Activated T-cell treated with anti-CD3 and anti-CD28 coated beads, Interleukin-2, amount 50 U/mL, for 24 hours (primary cell): ENCODE results near the gene STIM1.

ENCODE experiments used
- DNase-seq: peaks from one replicate; pipeline ENCODE4 v3.0.0-alpha.2; 2020
- H3K27ac Mint-ChIP-seq: 2 replicates; pipeline ENCODE4 v1.8.0; 2020; ENCODE audit warnings: mild to moderate bottlenecking, mixed read lengths
- H3K27me3 Mint-ChIP-seq: 2 replicates; pipeline ENCODE4 v1.8.0; 2020; ENCODE audit warnings: mixed read lengths
- H3K36me3 Mint-ChIP-seq: 2 replicates; pipeline ENCODE4 v1.8.0; 2020; ENCODE audit warnings: low read depth, mixed read lengths
- H3K4me1 Mint-ChIP-seq: 2 replicates; pipeline ENCODE4 v1.8.0; 2020; ENCODE audit warnings: low read depth, mixed read lengths
- H3K4me3 Mint-ChIP-seq: 2 replicates; pipeline ENCODE4 v1.8.0; 2020; ENCODE audit warnings: mild to moderate bottlenecking, moderate library complexity, mixed read lengths
- H3K9me3 Mint-ChIP-seq: 2 replicates; pipeline ENCODE4 v1.8.0; 2020; ENCODE audit warnings: mixed read lengths

The STIM1 gene

DNA sequence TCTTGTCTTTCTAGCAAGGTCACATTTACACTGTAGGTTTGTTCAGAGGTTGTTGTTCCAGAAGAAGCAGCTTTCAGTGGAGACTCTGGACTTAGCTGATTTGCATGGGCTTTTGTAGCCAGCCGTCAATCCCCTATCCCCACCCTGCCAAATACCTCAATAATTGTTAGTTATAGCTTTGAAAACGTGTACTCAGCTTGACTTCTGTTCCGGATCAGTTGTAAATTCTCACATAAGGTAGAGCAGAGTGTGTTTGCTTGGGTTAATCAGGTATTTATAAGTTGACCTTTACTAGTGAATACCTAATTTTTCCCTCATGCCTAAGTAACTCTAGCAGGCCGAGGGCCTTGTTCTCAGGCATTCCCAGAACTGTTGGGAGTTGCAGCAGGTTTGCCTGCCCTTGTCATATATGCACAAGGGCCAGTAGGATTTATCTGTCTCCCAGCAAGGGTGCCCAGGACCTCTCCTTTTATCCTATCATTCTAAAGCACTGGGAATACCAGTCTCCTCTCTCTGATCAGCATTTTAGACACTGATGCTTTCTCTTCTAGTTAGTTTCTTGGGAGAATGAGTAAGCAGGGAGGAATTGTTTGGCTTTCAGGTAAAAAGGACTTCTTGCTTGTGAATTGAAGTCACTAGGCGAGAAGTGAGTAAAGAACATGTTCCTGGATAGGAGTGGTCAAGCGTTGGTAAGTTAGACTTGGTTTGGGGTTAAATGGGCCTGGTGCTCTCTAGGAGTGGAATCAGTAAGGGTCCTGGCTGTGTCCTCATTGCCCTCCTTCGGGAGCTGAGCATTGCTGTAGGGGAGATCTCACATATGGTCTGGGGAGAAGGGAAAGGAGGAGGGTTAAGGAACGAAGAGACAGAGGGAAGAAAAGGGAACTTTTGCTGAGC is 22.1 kb downstream of the STIM1 start:
- H3K4me3 Mint-ChIP-seq: no peak overlapping the region
- H3K27me3 Mint-ChIP-seq: no peaks in the 10 kb centered on the region
- H3K27ac Mint-ChIP-seq: peak overlapping the region; percentile 74
- no peaks in the 10 kb centered on the region for H3K9me3 Mint-ChIP-seq
- DNase-seq: no peak
- H3K4me1 Mint-ChIP-seq: peaks cover 81% of the 10 kb centered on the region
- peaks cover 9% of the 10 kb centered on the region for H3K36me3 Mint-ChIP-seq

DNA sequence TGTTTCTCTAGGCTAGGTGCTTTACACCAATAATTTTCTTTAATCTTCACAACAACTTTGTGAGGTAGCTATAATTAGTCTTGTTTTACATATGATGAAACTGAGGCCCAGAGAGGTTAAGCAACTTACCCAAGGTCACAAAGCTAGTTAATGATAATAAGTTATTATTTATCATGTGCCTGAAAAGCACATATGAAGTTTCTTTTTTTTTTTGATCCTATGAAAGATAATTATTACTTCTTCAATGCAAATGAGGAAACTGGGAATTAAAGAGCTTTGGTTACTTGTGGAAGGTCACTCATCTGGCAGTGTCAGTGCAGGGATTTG is 22.8 kb downstream of the STIM1 start:
- Mint-ChIP-seq H3K9me3 (no peaks in the 10 kb centered on the region), H3K4me3 (no peak overlapping the region), H3K27ac (peak overlapping the region; percentile 74), H3K27me3 (no peaks in the 10 kb centered on the region), H3K36me3 (peaks cover 6% of the 10 kb centered on the region), H3K4me1 (peaks cover 85% of the 10 kb centered on the region)
- DNase-seq: no peak

DNA sequence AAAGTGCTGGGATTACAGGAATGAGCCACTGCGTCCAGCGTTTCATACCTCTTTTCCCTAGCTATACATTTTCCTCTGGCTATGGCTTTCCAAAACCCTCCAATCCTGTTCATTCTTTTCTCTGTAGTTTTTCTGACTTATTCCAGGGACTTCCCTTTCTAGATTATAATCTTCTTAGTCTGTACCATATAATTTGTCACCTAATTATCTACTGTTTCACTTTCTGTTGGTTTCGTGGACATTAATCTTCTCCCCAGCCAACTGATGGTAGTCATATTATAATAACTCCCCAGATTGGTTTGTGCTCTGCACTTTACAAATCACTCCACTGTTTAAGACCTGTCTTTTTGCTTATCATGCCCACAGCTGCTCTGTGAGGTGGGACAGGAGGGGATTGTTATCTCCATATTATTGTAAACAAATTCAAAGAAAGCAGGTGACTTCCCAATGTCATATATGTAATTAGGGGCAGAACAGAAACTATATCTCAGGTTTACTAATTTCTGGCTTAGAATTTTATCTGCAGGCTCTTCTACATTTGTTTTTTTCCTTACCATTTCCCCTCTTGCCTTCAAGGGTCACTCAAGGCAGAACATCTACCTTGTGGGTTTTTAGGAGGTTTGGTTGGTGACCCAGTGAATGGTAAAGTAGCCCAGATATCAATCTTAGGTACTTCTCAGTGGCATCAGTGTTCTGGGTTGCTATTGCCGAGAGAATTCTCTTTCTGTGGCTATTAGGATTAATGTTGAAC is 23.9 kb downstream of the STIM1 start:
- Mint-ChIP-seq H3K27me3 (no peaks in the 10 kb centered on the region), H3K27ac (peak overlapping the region; percentile 60), H3K9me3 (no peaks in the 10 kb centered on the region), H3K36me3 (no peaks in the 10 kb centered on the region), H3K4me1 (peaks cover 86% of the 10 kb centered on the region), H3K4me3 (no peak overlapping the region)
- no peak for DNase-seq

DNA sequence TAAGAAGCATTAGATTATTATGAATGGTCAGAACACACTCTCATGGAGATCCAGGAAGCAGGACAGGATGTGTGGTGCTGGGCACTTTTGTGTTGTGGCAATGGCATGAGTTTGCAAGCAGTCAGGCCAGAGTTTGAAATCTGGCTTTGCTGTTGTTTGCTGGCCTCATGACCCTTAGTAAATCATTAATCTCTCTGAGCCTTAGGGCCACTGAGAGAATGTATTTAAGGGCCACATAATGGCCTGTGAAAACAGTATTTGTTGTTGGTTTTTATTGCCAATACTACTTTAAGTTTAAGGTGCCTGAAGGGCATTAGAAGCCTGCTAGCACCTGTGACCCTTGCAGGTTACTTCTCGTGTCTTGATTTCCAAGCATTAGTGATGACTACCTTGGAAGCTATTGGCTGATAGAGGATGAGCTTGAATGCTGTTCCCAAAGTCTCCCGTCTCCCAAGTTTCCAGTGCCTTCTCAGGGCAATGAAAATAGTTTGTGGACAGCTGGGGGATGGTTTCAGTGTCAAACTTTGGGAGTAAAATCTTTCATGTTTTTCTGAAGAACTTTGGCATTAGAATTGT is 24.6 kb downstream of the STIM1 start:
- H3K36me3 Mint-ChIP-seq: no peaks in the 10 kb centered on the region
- H3K4me3 Mint-ChIP-seq: no peak overlapping the region
- peaks cover 85% of the 10 kb centered on the region for H3K4me1 Mint-ChIP-seq
- no peak for DNase-seq
- peak overlapping the region; percentile 60 for H3K27ac Mint-ChIP-seq
- H3K9me3 Mint-ChIP-seq: no peaks in the 10 kb centered on the region
- H3K27me3 Mint-ChIP-seq: no peaks in the 10 kb centered on the region

DNA sequence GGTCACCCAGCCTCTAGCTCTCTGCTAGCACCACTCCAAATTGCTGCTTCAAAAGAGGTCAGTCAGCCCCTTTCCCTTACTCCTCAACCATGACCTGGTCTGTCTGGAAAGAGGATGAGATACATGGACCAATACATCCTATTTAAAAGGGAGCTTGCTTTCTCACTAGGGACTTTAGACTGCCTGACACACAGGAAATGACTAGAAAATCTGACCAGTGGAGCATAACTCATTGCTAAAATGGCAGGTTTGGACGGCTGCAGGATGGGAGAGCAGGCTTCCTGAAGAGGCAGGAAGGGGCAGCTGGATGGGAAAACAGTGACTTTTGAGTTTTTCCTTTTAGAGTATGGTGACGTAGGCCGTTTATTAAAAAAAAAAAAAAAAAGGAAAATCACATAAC is 25.3 kb downstream of the STIM1 start:
- Mint-ChIP-seq H3K4me3 (no peak overlapping the region), H3K9me3 (no peaks in the 10 kb centered on the region), H3K36me3 (no peaks in the 10 kb centered on the region), H3K4me1 (peaks cover 82% of the 10 kb centered on the region), H3K27ac (peak overlapping the region; percentile 83), H3K27me3 (no peaks in the 10 kb centered on the region)
- no peak for DNase-seq

DNA sequence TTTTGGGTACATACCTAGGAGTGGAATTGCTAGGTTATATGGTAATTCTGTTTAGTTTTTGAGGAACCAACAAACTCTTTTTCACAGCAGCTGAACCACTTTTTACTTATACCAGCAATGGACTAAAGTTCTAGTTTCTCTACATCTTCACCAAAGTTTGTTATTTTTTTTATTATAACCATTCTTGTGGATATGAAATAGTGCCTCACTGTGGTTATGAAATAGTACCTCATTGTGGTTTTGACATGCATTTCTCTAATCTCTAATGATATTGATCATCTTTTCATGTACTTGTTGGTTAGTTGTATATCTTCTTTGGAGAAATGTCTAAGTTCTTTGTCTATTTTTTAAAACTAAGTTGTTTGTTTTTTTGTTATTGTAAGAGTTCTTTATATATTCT is 27.2 kb downstream of the STIM1 start:
- H3K27me3 Mint-ChIP-seq: no peaks in the 10 kb centered on the region
- H3K4me1 Mint-ChIP-seq: peaks cover 79% of the 10 kb centered on the region
- DNase-seq: no peak
- no peaks in the 10 kb centered on the region for H3K9me3 Mint-ChIP-seq
- H3K27ac Mint-ChIP-seq: no peak overlapping the region
- no peak overlapping the region for H3K4me3 Mint-ChIP-seq
- peaks cover 3% of the 10 kb centered on the region for H3K36me3 Mint-ChIP-seq

DNA sequence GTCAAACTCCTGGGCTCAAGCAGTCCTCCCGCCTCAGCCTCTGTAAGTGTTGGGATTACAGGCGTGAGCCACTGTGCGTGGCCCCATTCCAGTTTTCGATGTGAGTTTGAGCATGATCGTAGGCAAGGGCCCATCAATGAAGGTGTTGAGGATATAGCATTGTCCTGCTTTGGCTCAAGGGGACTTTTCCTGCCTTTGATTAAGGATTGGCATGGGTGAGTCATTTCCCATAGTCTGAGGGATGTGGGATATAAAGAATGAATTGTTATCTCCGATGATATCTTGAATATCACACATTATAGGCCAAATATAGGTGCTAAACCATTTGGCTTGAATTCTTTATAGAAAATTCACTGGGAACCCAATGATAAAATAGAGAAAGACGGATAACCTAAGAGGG is 30.4 kb downstream of the STIM1 start:
- no peak for DNase-seq
- no peak overlapping the region for H3K27ac Mint-ChIP-seq
- H3K27me3 Mint-ChIP-seq: no peaks in the 10 kb centered on the region
- peaks cover 3% of the 10 kb centered on the region for H3K36me3 Mint-ChIP-seq
- H3K9me3 Mint-ChIP-seq: no peaks in the 10 kb centered on the region
- peaks cover 68% of the 10 kb centered on the region for H3K4me1 Mint-ChIP-seq
- H3K4me3 Mint-ChIP-seq: no peak overlapping the region

GRCh38 chr11:3886985-3887384 is 31.5 kb downstream of the STIM1 start:
- peaks cover 6% of the 10 kb centered on the region for H3K36me3 Mint-ChIP-seq
- H3K27me3 Mint-ChIP-seq: no peaks in the 10 kb centered on the region
- H3K4me1 Mint-ChIP-seq: peaks cover 67% of the 10 kb centered on the region
- no peak overlapping the region for H3K4me3 Mint-ChIP-seq
- H3K9me3 Mint-ChIP-seq: no peaks in the 10 kb centered on the region
- H3K27ac Mint-ChIP-seq: no peak overlapping the region
- no peak for DNase-seq

DNA sequence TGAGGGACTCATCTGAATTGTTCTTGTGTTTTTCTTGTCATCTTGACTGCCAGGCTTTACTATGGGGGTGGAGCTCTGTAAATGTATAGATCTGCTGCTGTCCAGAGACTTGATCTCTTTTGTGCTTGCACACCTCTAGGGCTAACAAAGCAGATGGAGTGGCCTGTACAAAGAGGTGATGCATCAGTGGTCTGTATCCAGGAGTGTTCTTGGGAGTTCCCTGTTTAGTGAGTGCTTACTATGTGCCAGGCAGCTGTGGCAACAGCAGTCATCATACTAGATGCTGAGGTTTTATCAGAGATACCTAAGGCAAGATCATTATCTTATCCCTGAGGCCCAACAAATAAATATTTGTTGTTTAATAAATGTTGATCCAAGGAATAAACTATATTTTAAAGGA is 33.4 kb downstream of the STIM1 start:
- DNase-seq: no peak
- peaks cover 21% of the 10 kb centered on the region for H3K36me3 Mint-ChIP-seq
- H3K9me3 Mint-ChIP-seq: no peaks in the 10 kb centered on the region
- no peak overlapping the region for H3K4me3 Mint-ChIP-seq
- H3K27ac Mint-ChIP-seq: no peak overlapping the region
- H3K4me1 Mint-ChIP-seq: peaks cover 69% of the 10 kb centered on the region
- H3K27me3 Mint-ChIP-seq: no peaks in the 10 kb centered on the region

- peaks cover 23% of the 10 kb centered on the region for H3K36me3 Mint-ChIP-seq
- DNase-seq: no peak
- H3K27me3 Mint-ChIP-seq: no peaks in the 10 kb centered on the region
- H3K27ac Mint-ChIP-seq: no peak overlapping the region
- H3K9me3 Mint-ChIP-seq: no peaks in the 10 kb centered on the region
- peaks cover 66% of the 10 kb centered on the region for H3K4me1 Mint-ChIP-seq
- no peak overlapping the region for H3K4me3 Mint-ChIP-seq
These were observed 34.5 kb downstream of the STIM1 start for GRCh38 chr11:3890014-3890413.

- Mint-ChIP-seq H3K4me1 (peaks cover 67% of the 10 kb centered on the region), H3K36me3 (peaks cover 25% of the 10 kb centered on the region), H3K9me3 (no peaks in the 10 kb centered on the region), H3K4me3 (no peak overlapping the region), H3K27me3 (no peaks in the 10 kb centered on the region), H3K27ac (no peak overlapping the region)
- no peak for DNase-seq
These were observed 35.3 kb downstream of the STIM1 start for GRCh38 chr11:3890806-3891205.

- Mint-ChIP-seq H3K27ac (no peak overlapping the region), H3K9me3 (no peaks in the 10 kb centered on the region), H3K4me1 (peaks cover 68% of the 10 kb centered on the region), H3K36me3 (peaks cover 22% of the 10 kb centered on the region), H3K27me3 (no peaks in the 10 kb centered on the region), H3K4me3 (no peak overlapping the region)
- no peak for DNase-seq
These were observed 36.3 kb downstream of the STIM1 start for GRCh38 chr11:3891751-3892150.

DNA sequence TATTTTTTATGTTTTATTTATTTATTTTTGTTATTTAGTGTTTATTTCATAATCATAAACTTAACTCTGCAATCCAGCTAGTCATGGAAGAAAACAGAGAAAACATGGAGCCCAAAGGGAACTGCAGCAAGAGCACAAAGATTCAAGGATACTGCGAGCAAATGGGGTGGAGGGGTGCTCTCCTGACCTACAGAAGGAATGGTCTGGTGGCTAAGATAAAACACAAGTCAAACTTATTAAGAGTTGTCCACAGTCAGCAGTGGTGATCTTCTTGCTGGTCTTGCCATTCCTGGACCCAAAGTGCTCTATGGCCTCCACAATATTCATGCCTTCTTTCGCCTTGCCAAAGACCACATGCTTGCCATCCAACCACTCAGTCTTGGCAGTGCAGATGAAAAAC is 36.7 kb downstream of the STIM1 start:
- H3K4me3 Mint-ChIP-seq: no peak overlapping the region
- DNase-seq: no peak
- no peak overlapping the region for H3K27ac Mint-ChIP-seq
- peaks cover 65% of the 10 kb centered on the region for H3K4me1 Mint-ChIP-seq
- H3K9me3 Mint-ChIP-seq: no peaks in the 10 kb centered on the region
- no peaks in the 10 kb centered on the region for H3K27me3 Mint-ChIP-seq
- H3K36me3 Mint-ChIP-seq: peaks cover 22% of the 10 kb centered on the region

DNA sequence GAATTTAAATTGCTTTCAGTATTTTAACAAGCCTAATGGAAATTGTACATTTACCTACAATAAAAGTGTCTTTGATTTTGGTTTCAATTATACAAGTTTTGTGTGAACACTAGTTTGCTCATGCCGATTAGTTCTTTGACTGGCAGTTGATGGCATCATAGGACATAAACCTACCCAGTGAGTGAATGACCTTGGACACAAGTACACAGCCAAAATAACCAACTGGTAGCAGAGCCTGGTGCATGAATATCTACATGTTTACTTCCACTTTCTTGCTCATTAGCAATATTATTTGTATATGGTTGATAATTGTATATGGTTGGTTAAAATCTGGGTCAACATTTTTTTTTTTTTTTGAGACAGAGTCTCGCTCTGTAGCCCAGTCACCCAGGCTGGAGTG is 37.8 kb downstream of the STIM1 start:
- peak overlapping the region; percentile 71 for H3K27ac Mint-ChIP-seq
- H3K4me3 Mint-ChIP-seq: no peak overlapping the region
- no peak for DNase-seq
- H3K9me3 Mint-ChIP-seq: no peaks in the 10 kb centered on the region
- peaks cover 22% of the 10 kb centered on the region for H3K36me3 Mint-ChIP-seq
- no peaks in the 10 kb centered on the region for H3K27me3 Mint-ChIP-seq
- peaks cover 56% of the 10 kb centered on the region for H3K4me1 Mint-ChIP-seq
